A673 (cell line): ENCODE data around the gene PNLIPRP2.

Experiments
- CTCF ChIP-seq: fragments of 300-800, 200-600 bp; sonication (generic); conservative IDR thresholded peaks from 2 replicates; pipeline ENCODE4 v1.5.1; 2017; ENCODE audit warnings: low read depth, mild to moderate bottlenecking, antibody characterized with exemption, low read length, moderate library complexity, mixed read lengths
- EZH2 ChIP-seq: fragments of 200-600 bp; sonication (generic); IDR thresholded peaks from 2 replicates; pipeline ENCODE4 v1.6.1; 2017; ENCODE audit warnings: borderline replicate concordance, low read depth, mild to moderate bottlenecking, mixed read lengths, antibody characterized with exemption, low read length; ENCODE audit not compliant: poor library complexity, severe bottlenecking

GRCh38 chr10:116590590-116591444 lies 29.9 kb upstream of the PNLIPRP2 start, which contains the start of gene PNLIPRP1:
- TF ChIP-seq CTCF (no peak), EZH2 (no peak)
